Neuronal stem cell (in vitro differentiated cells): ENCODE measurements around the gene PGGHG.

Source experiments
- DNase-seq: peaks from one replicate; pipeline ENCODE4 v3.0.0-alpha.2; 2013; ENCODE audit warnings: low spot score
- H2AFZ ChIP-seq: one replicate; pipeline ENCODE4 v1.6.1; 2013; ENCODE audit warnings: mild to moderate bottlenecking, low read length, inconsistent platforms
- H2AK5ac ChIP-seq: 2 replicates; pipeline ENCODE4 v1.6.1; 2013; ENCODE audit warnings: low read depth, mild to moderate bottlenecking, inconsistent platforms, low read length, moderate library complexity, mixed read lengths
- H2BK120ac ChIP-seq: 2 replicates; pipeline ENCODE4 v1.6.1; 2013; ENCODE audit warnings: low read depth, mild to moderate bottlenecking, inconsistent platforms, low read length, moderate library complexity, mixed read lengths
- H2BK12ac ChIP-seq: one replicate; pipeline ENCODE4 v1.6.1; 2013; ENCODE audit warnings: low read length, inconsistent platforms
- H2BK15ac ChIP-seq: 2 replicates; pipeline ENCODE4 v1.6.1; 2013; ENCODE audit warnings: mild to moderate bottlenecking, low read length, inconsistent platforms, mixed read lengths
- H2BK5ac ChIP-seq: one replicate; pipeline ENCODE4 v1.6.1; 2013; ENCODE audit warnings: inconsistent platforms, mild to moderate bottlenecking, low read length, moderate library complexity
- H3K14ac ChIP-seq: one replicate; pipeline ENCODE4 v1.6.1; 2013; ENCODE audit warnings: low read length, inconsistent platforms
- H3K18ac ChIP-seq: 2 replicates; pipeline ENCODE4 v1.6.1; 2013; ENCODE audit warnings: low read length, inconsistent platforms
- H3K23ac ChIP-seq: 2 replicates; pipeline ENCODE4 v1.6.1; 2013; ENCODE audit warnings: low read depth, mild to moderate bottlenecking, mixed read lengths, low read length, inconsistent platforms; ENCODE audit not compliant: poor library complexity
- H3K27ac ChIP-seq: replicated peaks from 3 replicates; pipeline ENCODE4 v1.5.1; 2013; ENCODE audit warnings: low read length, inconsistent platforms
- H3K27me3 ChIP-seq, 3 experiments: 2 replicates each; pipeline ENCODE4 v1.6.1; 2013; ENCODE audit warnings: low read length in 3 of 3, mild to moderate bottlenecking in 2 of 3, inconsistent platforms in 1 of 3, low read depth in 1 of 3, mixed read lengths in 1 of 3, moderate library complexity in 1 of 3; ENCODE audit not compliant: control insufficient read depth in 3 of 3, insufficient read depth in 3 of 3
- H3K36me3 ChIP-seq, 2 donors: replicated peaks in 1 of 2; 2 replicates each; pipeline ENCODE4 v1.6.1; 2013; ENCODE audit warnings: low read length in 2 of 2; ENCODE audit not compliant: control insufficient read depth in 2 of 2, insufficient read depth in 2 of 2
- H3K4ac ChIP-seq: 2 replicates; pipeline ENCODE4 v1.6.1; 2013; ENCODE audit warnings: inconsistent platforms, mild to moderate bottlenecking, low read length, moderate library complexity
- H3K4me1 ChIP-seq, 2 donors: 1 replicate in 1 of 2; 2 replicates in 1 of 2; pipeline ENCODE4 v1.6.1; 2013; ENCODE audit warnings: low read length in 2 of 2, low read depth in 1 of 2; ENCODE audit not compliant: control insufficient read depth in 2 of 2, insufficient read depth in 1 of 2
- H3K4me2 ChIP-seq: one replicate; pipeline ENCODE4 v1.6.1; 2013; ENCODE audit warnings: mild to moderate bottlenecking, low read length, inconsistent platforms; ENCODE audit not compliant: insufficient read depth, poor library complexity, severe bottlenecking
- H3K4me3 ChIP-seq, 2 donors: 2 replicates each; pipeline ENCODE4 v1.5.1; 2013; ENCODE audit warnings: low read length in 2 of 2, mild to moderate bottlenecking in 2 of 2, inconsistent platforms in 1 of 2, moderate library complexity in 1 of 2
- H3K79me1 ChIP-seq: one replicate; pipeline ENCODE4 v1.6.1; 2013; ENCODE audit warnings: low read depth, mild to moderate bottlenecking, inconsistent platforms, low read length, moderate library complexity
- H3K9ac ChIP-seq: one replicate; pipeline ENCODE4 v1.6.1; 2013; ENCODE audit warnings: mild to moderate bottlenecking, low read depth, low read length, inconsistent platforms; ENCODE audit not compliant: poor library complexity
- H3K9me3 ChIP-seq, 2 donors: replicated peaks in 1 of 2; 2 replicates each; pipeline versions ENCODE3 to v1.6.1; 2013; ENCODE audit warnings: low read length in 2 of 2, mild to moderate bottlenecking in 2 of 2, inconsistent platforms in 1 of 2, low read depth in 1 of 2, mixed read lengths in 1 of 2, moderate library complexity in 1 of 2; ENCODE audit not compliant: control insufficient read depth in 2 of 2, insufficient read depth in 1 of 2
- H4K8ac ChIP-seq: one replicate; pipeline ENCODE4 v1.6.1; 2013; ENCODE audit warnings: low read depth, mild to moderate bottlenecking, inconsistent platforms, low read length, moderate library complexity
- H4K91ac ChIP-seq: one replicate; pipeline ENCODE4 v1.6.1; 2013; ENCODE audit warnings: low read length, low read depth, mild to moderate bottlenecking, inconsistent platforms; ENCODE audit not compliant: poor library complexity
- WGBS, 2 donors: extraction: QIAGEN DNeasy Blood & Tissue Kit; methylation state at CpG; one replicate each; pipeline ENCODE4 v1.1.7; 2013; ENCODE audit warnings: missing lambda C conversion rate in 2 of 2, mixed read lengths in 1 of 2; ENCODE audit not compliant: insufficient read length in 2 of 2, insufficient replicate concordance in 1 of 2; ENCODE audit errors: extremely low coverage in 2 of 2; 5-methylcytosine and 5-hydroxymethylcytosine counted together

Gene PGGHG

GRCh38 chr11:281486-282161, 7.3 kb upstream of the PGGHG start:
- H2BK5ac ChIP-seq = peak overlapping the region; percentile 24
- no peak overlapping the region for H3K4me3 ChIP-seq
- H2BK120ac ChIP-seq = no peak overlapping the region

DNA sequence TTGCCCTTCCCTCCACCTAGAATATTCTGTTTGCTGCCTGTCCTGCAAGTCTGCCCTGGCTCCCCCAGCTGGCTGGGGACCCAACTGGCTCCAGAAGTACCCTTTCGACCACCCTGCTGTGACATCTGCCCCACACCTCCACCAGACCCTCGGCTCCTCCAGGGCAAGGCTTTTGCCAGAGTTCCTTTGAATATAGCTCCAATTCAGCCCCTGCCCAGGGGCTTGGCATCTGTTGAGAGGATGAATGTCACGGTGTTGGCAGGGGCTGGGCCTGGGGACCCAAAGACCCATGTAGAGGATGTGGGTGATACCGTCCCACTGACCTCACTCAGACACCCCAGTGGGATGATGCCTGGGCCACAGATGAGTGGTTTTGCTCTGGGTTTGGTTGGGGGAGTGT, 6.8 kb upstream of the PGGHG start:
- Histone ChIP-seq H3K4me2 (no peak overlapping the region), H3K9me3 (peaks cover 0 to 3% of the 10 kb centered on the region in 2 donors), H3K36me3 (no peaks in the 10 kb centered on the region), H2AK5ac (peak overlapping the region; percentile 60), H4K8ac (no peak overlapping the region), H3K4ac (no peak overlapping the region), H3K9ac (no peak overlapping the region), H2BK12ac (no peak overlapping the region), H3K4me3 (no peak overlapping the region), H3K4me1 (peaks cover 7 to 21% of the 10 kb centered on the region in 2 donors), H2AFZ (no peak overlapping the region), H2BK15ac (no peak overlapping the region), H2BK120ac (no peak overlapping the region), H4K91ac (no peak overlapping the region), H3K27me3 (peaks cover 0 to 2% (median 0%) of the 10 kb centered on the region in 3 experiments), H3K18ac (no peak overlapping the region), H3K23ac (no peak overlapping the region), H3K79me1 (no peaks in the 10 kb centered on the region), H3K14ac (no peak overlapping the region), H2BK5ac (no peak overlapping the region), H3K27ac (no peak overlapping the region)
- no CpG with 5 or more reads among the region's 4 CpGs for WGBS, 2 donors
- no peak for DNase-seq

More at GRCh38 chr11:281486-282161, 7.3 kb upstream of the PGGHG start:
- Histone ChIP-seq H2AK5ac (peak overlapping the region; percentile 60), H4K8ac (peak overlapping the region; percentile 82), H3K18ac (peak overlapping the region; percentile 87), H3K4me1 (peaks cover 6 to 21% of the 10 kb centered on the region in 2 donors), H3K14ac (peak overlapping the region; percentile 97), H3K23ac (no peak overlapping the region), H3K27me3 (no peaks in the 10 kb centered on the region), H3K4ac (peak overlapping the region; percentile 76), H3K4me2 (no peak overlapping the region), H3K27ac (no peak overlapping the region), H3K79me1 (no peaks in the 10 kb centered on the region), H3K36me3 (no peaks in the 10 kb centered on the region), H4K91ac (no peak overlapping the region), H2AFZ (no peak overlapping the region), H3K9me3 (peaks cover 0 to 3% of the 10 kb centered on the region in 2 donors), H2BK15ac (no peak overlapping the region), H2BK12ac (peak overlapping the region; percentile 84), H3K9ac (no peak overlapping the region)
- no peak for DNase-seq
- WGBS, 2 donors = no CpG with 5 or more reads among the region's 26 CpGs

GRCh38 chr11:282630-283360, 6.1 kb upstream of the PGGHG start:
- H3K4me1 ChIP-seq = peaks cover 8 to 16% of the 10 kb centered on the region in 2 donors
- peak overlapping the region; percentile 16 for H2BK5ac ChIP-seq
- no peak overlapping the region for H2AFZ ChIP-seq
- no peaks in the 10 kb centered on the region for H3K36me3 ChIP-seq
- peak overlapping the region; percentile 2 for H2AK5ac ChIP-seq
- peak overlapping the region; percentile 79 for H3K18ac ChIP-seq
- H3K27ac ChIP-seq = no peak overlapping the region
- no peak overlapping the region for H2BK120ac ChIP-seq
- no peaks in the 10 kb centered on the region for H3K79me1 ChIP-seq
- peaks cover 0 to 3% of the 10 kb centered on the region in 2 donors for H3K9me3 ChIP-seq
- no CpG with 5 or more reads among the region's 13 CpGs for WGBS, 2 donors
- H4K91ac ChIP-seq = no peak overlapping the region
- no peak overlapping the region for H3K4me2 ChIP-seq
- DNase-seq = no peak
- no peak overlapping the region for H2BK15ac ChIP-seq
- H3K14ac ChIP-seq = no peak overlapping the region
- peaks cover 0 to 6% (median 0%) of the 10 kb centered on the region in 3 experiments for H3K27me3 ChIP-seq
- H3K23ac ChIP-seq = no peak overlapping the region
- peak overlapping the region; percentile 41 for H2BK12ac ChIP-seq
- no peak overlapping the region for H4K8ac ChIP-seq
- H3K4ac ChIP-seq = no peak overlapping the region
- no peak overlapping the region for H3K4me3 ChIP-seq
- peak overlapping the region; percentile 10 for H3K9ac ChIP-seq
